GM18519 (cell line): ENCODE data around the gene ADAM20.
"Not testable (repeated sequence)": the region's sequence is repeated elsewhere in the genome, so short reads cannot be mapped to it uniquely, and the experiment has no call there.

Source experiments
- ATAC-seq: cut with Tn5 transposase; IDR thresholded peaks from one replicate; pipeline ENCODE4 v1.9.1; 2021; ENCODE audit warnings: mild to moderate bottlenecking, moderate library complexity; ENCODE audit not compliant: unreplicated experiment, low FRiP score

ADAM20 gene

DNA sequence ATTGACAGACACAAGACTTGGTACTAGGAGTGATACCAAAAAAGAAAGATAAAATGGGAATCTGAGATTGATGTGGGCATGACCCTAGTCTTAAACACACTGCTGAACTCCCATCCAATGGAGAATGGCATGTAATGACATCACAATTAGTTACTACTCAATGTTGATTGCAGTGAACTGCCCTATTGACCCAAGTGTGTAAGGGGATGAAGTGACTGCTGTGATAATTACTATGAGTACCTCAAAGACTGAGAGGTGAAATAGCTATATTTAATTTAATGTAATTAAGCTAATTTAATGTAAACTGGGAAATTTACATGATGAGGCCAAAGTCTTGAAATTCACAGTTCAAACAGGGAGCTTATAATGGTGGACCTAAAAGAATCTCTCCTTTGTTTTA lies at the start of gene ADAM20:
Gene ADAM20, minus strand, starts transcription at position 101 of the 400 bp plus-strand sequence. CDS start 10,247 bp downstream, outside the sequence.
- no peak for ATAC-seq

GRCh38 chr14:70576891-70577290 lies 42.1 kb upstream of the ADAM20 start:
- ATAC-seq: no peak

- ATAC-seq: no peak
These were observed 38.2 kb upstream of the ADAM20 start for GRCh38 chr14:70573050-70573449.

DNA sequence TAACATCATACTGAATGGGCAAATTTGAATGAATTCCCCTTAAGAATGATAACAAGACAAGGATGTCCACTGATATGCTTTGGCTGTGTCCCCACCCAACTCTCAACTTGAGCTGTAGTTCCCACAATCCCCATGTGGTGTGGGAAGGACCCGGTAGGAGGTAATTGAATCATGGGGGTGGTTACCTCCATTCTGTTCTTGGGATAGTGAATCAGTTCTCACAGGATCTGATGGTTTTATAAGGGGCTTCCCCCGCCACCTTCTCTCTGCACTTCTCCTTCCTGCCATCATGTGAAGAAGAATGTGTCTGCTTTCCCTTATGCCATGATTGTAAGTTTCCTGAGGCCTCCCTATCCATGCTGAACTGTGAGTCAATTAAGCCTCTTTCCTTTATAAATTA lies 36.3 kb upstream of the ADAM20 start:
- ATAC-seq: no peak

GRCh38 chr14:70567791-70568190 lies 33.0 kb upstream of the ADAM20 start:
- no peak for ATAC-seq

GRCh38 chr14:70563869-70564268 lies 29.1 kb upstream of the ADAM20 start:
- ATAC-seq: no peak

DNA sequence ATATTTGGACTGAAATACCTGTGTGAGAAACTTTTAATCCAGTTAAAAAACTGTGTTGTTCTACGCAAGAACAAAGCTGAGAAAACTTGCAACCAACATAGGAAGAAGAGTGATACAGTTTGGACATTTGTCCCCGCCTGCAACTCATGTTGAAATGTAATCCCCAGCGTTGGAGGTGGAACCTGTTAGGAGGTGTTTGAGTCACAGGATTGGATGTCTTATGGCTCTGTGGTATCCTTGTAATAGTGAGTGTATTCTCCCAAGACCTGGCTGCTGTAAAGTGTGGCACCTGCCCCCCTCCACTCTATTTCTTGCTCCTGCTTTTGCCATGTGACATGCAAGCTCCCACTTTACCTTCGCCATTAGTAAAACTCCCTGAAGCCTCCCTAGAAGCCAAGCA lies 28.6 kb upstream of the ADAM20 start:
- no peak for ATAC-seq

DNA sequence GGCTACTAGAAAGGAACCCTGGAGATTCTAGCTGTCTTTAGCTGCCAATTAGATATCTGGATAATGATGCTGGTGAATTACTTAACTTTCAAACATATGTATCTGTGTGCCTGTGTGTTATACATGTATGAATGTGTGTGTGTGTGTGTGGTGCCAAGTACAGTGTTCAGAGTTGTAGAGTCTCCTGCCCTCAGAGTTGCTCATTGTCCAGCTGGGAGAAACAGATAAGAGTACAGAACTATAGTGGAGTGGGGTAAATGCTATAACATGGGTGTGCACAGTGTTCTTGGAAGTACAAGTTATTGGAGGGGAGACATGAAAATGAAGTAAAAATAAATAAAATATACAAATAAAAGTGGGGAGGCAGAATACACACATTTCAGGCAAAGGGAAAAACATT lies 23.6 kb upstream of the ADAM20 start:
- no peak for ATAC-seq

DNA sequence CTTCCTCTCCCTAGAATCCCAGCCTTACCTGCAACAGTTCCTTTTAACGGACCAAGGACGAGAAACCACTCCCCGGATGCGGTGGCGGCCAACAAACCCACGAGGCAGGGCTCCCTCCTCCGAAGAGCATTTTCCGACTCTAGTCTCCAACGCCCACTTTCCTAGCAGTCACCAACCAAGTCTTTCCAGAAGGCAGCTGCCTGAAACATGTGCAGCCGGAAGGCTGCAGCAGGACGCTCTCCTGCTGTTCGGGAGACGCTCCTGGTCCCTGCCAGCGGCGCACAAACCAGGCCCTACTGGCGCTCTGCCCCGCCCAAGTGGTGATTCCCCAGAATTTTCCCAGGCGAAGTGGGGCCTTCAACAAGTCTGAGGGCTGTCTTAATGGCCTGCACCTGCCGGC lies 21.1 kb upstream of the ADAM20 start:
- ATAC-seq: no peak

DNA sequence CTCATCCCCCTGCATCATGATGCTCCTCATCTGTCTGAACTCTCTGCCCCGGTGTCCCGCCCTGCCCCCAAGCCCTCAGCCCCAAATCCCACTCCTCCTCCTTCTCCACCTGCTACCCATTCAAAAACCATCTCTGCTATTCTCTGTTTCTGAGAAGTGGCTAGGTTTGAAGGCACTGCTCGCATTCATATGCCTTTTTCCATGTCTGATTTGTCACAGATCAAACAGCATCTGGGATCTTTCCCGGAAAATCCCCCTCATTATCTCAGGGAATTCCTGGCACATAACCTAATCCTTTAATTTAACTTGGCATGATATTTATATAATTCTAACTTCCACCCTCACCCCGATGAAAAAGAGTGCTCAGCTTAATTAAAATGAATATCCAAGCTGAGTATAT lies 3.3 kb upstream of the ADAM20 start:
- no peak for ATAC-seq

- no peak for ATAC-seq
These were observed 2.0 kb upstream of the ADAM20 start for GRCh38 chr14:70536830-70537229.

DNA sequence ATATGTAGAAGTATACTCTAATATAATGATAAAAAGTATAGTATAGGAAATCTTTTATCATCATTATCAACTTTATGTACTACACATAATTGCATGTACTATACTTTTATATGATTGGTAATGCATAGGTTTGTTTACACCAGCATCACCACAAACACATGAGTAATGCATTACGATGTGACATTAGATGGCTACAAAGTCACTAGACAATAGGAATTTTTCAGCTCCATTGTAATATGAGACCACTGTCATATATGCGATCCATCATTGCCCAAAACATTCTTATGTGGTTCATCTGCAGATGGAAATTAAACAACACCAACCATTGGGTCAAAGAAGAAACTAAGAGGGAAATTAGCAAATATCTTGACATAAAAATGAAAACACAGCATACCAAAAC lies 4.4 kb downstream of the ADAM20 start:
- ATAC-seq: no peak

DNA sequence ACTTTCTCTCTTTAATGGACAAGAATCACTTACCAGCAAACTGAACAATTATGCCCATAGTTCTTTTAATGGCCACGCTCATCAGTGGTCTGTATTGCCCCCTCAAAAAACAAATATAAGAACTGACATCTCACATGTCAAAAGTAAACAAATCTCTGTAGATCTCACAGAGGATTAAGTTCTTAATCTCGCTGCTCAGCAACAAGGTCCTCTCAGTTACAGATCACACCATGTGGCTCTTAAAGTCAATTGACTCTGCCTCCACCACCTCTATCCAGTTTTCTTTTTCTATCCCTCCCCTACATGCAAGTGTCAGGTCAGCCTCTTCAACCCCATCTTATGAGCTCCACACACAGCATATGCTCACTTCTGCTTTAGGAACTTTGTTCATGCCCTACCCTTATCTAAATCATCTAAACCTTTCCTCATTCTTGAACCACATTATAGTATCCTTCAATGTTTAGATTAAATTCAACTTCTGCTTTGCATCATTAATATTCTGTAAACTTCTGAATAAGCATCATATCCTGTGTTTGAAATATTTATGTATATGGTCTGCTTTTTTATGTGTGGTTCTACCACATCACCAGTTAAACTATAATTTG lies 7.2 kb downstream of the ADAM20 start:
- ATAC-seq: no peak

DNA sequence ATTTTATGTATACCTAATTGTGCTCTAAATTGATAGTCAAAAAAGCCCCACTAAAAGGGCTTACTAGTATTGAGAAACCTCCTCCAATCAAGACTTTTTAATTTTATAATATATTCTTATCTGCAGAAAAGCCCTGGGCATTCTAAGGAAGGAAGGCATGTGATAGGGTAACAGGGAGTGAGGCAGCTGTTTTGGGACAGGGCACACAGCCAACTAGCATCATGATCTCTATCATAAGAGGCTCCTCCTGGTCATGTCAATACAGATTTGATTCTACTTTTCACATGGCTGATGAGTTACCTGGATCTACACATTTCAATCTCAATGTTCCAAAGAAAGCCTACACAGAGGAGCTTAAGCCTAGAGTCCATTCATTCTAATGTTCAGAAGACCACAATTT lies 9.1 kb downstream of the ADAM20 start:
- ATAC-seq: no peak

GRCh38 chr14:70515811-70516210 lies 19.0 kb downstream of the ADAM20 start:
- ATAC-seq: no peak

- no peak for ATAC-seq
These were observed 20.4 kb downstream of the ADAM20 start for GRCh38 chr14:70514168-70515069.

- no peak for ATAC-seq
These were observed 36.6 kb downstream of the ADAM20 start for GRCh38 chr14:70498191-70498590.

GRCh38 chr14:70489579-70490200 lies 45.1 kb downstream of the ADAM20 start:
- ATAC-seq: no peak

GRCh38 chr14:70477356-70478105 lies 57.3 kb downstream of the ADAM20 start:
- not testable (repeated sequence) for ATAC-seq

DNA sequence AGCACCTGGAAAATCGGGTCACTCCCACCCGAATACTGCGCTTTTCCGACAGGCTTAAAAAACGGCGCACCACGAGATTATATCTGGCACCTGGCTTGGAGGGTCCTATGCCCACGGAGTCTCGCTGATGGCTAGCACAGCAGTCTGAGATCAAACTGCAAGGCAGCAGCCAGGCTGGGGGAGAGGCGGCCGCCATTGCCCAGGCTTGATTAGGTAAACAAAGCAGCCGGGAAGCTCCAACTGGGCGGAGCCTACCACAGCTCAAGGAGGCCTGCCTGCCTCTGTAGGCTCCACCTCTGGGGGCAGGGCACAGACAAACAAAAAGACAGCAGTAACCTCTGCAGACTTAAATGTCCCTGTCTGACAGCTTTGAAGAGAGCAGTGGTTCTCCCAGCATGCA lies 59.3 kb downstream of the ADAM20 start:
- ATAC-seq: not testable (repeated sequence)

- no peak for ATAC-seq
These were observed 61.0 kb downstream of the ADAM20 start for GRCh38 chr14:70473825-70474224.
